Liver (tissue), 9 donors: ENCODE results near the gene SLC25A25. TPM values are rescaled to one million over a fixed set of nuclear protein-coding genes. Genes with fewer than 3 reads are reported as not detected.
"Not testable (repeated sequence)": the region's sequence is repeated elsewhere in the genome, so short reads cannot be mapped to it uniquely, and the experiment has no call there.

ENCODE experiments used
- DNase-seq: peaks from one replicate; pipeline ENCODE4 v3.0.0-alpha.2; 2017; ENCODE audit warnings: low spot score
- H3K27ac ChIP-seq, 2 donors: one replicate each; pipeline ENCODE4 v1.7.0; 2013; ENCODE audit warnings: inconsistent platforms in 2 of 2, low read length in 2 of 2, control low read depth in 1 of 2, low read depth in 1 of 2, mild to moderate bottlenecking in 1 of 2
- H3K27me3 ChIP-seq, 4 donors: one replicate each; pipeline versions ENCODE4 v1.6.1 to v1.7.0; 2013; ENCODE audit warnings: low read length in 3 of 4, inconsistent platforms in 1 of 4, mild to moderate bottlenecking in 1 of 4, moderate library complexity in 1 of 4; ENCODE audit not compliant: control insufficient read depth in 4 of 4, insufficient read depth in 4 of 4
- H3K36me3 ChIP-seq, 4 donors: one replicate each; pipeline versions ENCODE4 v1.6.1 to v1.7.0; 2013; ENCODE audit warnings: low read length in 3 of 4, mild to moderate bottlenecking in 3 of 4, low read depth in 1 of 4, moderate library complexity in 1 of 4; ENCODE audit not compliant: control insufficient read depth in 4 of 4, insufficient read depth in 3 of 4
- H3K4me1 ChIP-seq, 4 donors: one replicate each; pipeline versions ENCODE4 v1.6.1 to v1.7.0; 2013; ENCODE audit warnings: low read length in 3 of 4, mild to moderate bottlenecking in 3 of 4, moderate library complexity in 1 of 4; ENCODE audit not compliant: control insufficient read depth in 4 of 4, insufficient read depth in 4 of 4
- H3K4me3 ChIP-seq, 3 donors: one replicate each; pipeline versions ENCODE4 v1.6.1 to v1.7.0; 2013; ENCODE audit warnings: low read length in 3 of 3, control low read depth in 1 of 3, low read depth in 1 of 3, mild to moderate bottlenecking in 1 of 3
- H3K9ac ChIP-seq, 2 donors: one replicate each; pipeline ENCODE4 v1.7.0; 2013; ENCODE audit warnings: low read length in 2 of 2, mild to moderate bottlenecking in 2 of 2, moderate library complexity in 2 of 2, control low read depth in 1 of 2, low read depth in 1 of 2
- H3K9me3 ChIP-seq, 4 donors: one replicate each; pipeline versions ENCODE4 v1.6.1 to v1.7.0; 2013; ENCODE audit warnings: low read length in 3 of 4; ENCODE audit not compliant: control insufficient read depth in 4 of 4
- EGR1 ChIP-seq, 2 donors: IDR thresholded peaks; 2 replicates each; pipeline ENCODE4 v1.6.1; 2016 to 2018; ENCODE audit warnings: antibody characterized with exemption in 2 of 2, low read depth in 2 of 2
- GABPA ChIP-seq, 2 donors: IDR thresholded peaks in 1 of 2; conservative IDR thresholded peaks in 1 of 2; 2 replicates each; pipeline ENCODE4 v1.6.1; 2016; ENCODE audit warnings: antibody characterized with exemption in 2 of 2, mild to moderate bottlenecking in 1 of 2, moderate library complexity in 1 of 2
- HNF4A ChIP-seq, 2 donors: conservative IDR thresholded peaks; 2 replicates each; pipeline ENCODE4 v1.6.1; 2016; ENCODE audit warnings: antibody characterized with exemption in 2 of 2, mild to moderate bottlenecking in 2 of 2
- NR2F2 ChIP-seq: IDR thresholded peaks from 2 replicates; pipeline ENCODE4 v1.6.1; 2016; ENCODE audit warnings: antibody characterized with exemption
- RAD21 ChIP-seq, 2 donors: IDR thresholded peaks; 2 replicates each; pipeline ENCODE4 v1.6.1; 2016; ENCODE audit warnings: antibody characterized with exemption in 2 of 2, mild to moderate bottlenecking in 2 of 2
- RXRA ChIP-seq, 2 donors: IDR thresholded peaks; 2 replicates each; pipeline ENCODE4 v1.6.1; 2017 to 2018; ENCODE audit warnings: antibody characterized with exemption in 2 of 2, mild to moderate bottlenecking in 1 of 2
- SP1 ChIP-seq: IDR thresholded peaks from 2 replicates; pipeline ENCODE4 v1.6.1; 2018; ENCODE audit warnings: antibody characterized with exemption, mild to moderate bottlenecking
- WGBS: extraction: QIAGEN DNeasy Blood & Tissue Kit; methylation state at CpG from one replicate; pipeline ENCODE4 v1.1.7; 2013; 5-methylcytosine and 5-hydroxymethylcytosine counted together
- polyA plus RNA-seq, 2 donors: library from polyadenylated mRNA; stranded (reverse) in 1 of 2; unstranded in 1 of 2; fragments of 200-250 nt in 1 of 2; fragments of >200 nt in 1 of 2; fragmentation: Nextera tagmentation in 1 of 2; extraction: Ambion mirVana in 1 of 2; gene quantifications; one replicate each; pipeline versions ENCODE4 v1.2.1 to v1.2.3, GENCODE V29; 2013 to 2015
- total RNA-seq, 2 donors: library from RNA; depleted of rRNA; stranded (reverse); fragments of >200 nt; gene quantifications; one replicate each; pipeline ENCODE4 v1.2.3, GENCODE V29; 2014
- TF ChIP-seq, protein P1 (sequence below): IDR thresholded peaks from 2 replicates; pipeline ENCODE4 v1.6.1; 2016; ENCODE audit warnings: antibody characterized with exemption
- TF ChIP-seq, protein P2 (sequence below): IDR thresholded peaks from 2 replicates; pipeline ENCODE4 v1.6.1; 2016; ENCODE audit warnings: antibody characterized with exemption
- donor health status: healthy.
- donor health status: healthy.
- donor health status: healthy.
- donor health status: healthy.
- donor health status: healthy.

SLC25A25 gene
- total and polyA plus RNA-seq, 4 donors = 21.7 to 74.6 (median 39.3) TPM

DNA sequence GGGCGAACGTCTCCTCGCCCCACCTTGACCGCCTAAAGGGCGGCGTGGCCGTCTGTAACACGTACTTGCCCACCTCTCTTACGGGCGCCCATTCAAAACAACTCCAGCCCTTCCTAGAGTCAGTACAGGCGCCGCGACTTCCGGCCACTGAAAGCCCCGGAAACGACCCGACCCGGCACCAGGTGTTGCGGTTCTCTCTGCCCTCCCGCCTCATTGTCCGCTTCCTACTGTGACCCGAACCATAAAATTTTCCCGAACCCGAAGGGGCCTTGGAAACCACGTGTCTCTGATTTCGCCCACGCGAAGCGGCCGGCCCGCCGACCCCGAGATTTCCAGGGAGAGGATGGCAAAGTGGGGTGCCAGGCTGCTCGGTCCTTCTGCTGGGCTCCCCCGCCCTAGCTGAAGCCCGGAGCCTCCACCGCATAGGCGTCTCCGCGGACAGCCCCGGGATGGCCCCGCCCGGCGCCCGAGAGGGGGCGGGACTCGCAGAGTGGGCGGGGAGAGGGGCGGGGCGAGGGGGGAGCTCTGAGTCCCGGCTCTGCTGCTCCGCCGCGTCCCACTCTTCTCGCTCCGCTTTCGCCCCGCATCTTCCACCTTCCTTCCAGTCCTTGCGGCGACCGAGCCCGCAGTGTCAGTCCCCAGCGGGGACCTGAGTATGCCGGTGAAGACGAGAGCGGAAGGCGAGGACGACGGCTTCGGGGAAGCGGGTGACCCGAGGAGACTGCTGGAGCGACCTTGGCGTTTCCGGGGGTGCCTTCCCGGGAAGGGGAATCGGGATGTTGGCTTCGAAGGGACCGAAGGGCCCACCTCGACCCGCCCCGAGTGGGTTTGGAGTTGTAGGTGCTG, 60.2 kb downstream of the SLC25A25 start:
- TF ChIP-seq SP1 (peak; percentile 53), EGR1 (IDR thresholded peaks at IDR 0.05; ENCODE audit: low read depth in 2 of 2) (peak; percentile 93 to 96), RAD21 (IDR thresholded peaks at IDR 0.05) (no peak), NR2F2 (no peak), HNF4A (conservative IDR thresholded peaks at IDR 0.05) (peak in 1 of 2 donors; percentile 10), RXRA (IDR thresholded peaks at IDR 0.05) (peak in 1 of 2 donors; percentile 44), GABPA (IDR thresholded peaks at IDR 0.05 in 1 of 2, conservative IDR thresholded peaks at IDR 0.05 in 1 of 2) (peak; percentile 72 to 81)
- TF ChIP-seq, protein P1, sequence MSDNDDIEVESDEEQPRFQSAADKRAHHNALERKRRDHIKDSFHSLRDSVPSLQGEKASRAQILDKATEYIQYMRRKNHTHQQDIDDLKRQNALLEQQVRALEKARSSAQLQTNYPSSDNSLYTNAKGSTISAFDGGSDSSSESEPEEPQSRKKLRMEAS = peak; percentile 82
- TF ChIP-seq, protein P2, sequence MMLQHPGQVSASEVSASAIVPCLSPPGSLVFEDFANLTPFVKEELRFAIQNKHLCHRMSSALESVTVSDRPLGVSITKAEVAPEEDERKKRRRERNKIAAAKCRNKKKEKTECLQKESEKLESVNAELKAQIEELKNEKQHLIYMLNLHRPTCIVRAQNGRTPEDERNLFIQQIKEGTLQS = no peak
- DNase-seq = peak; percentile 90
- Histone ChIP-seq H3K9ac (peak overlapping the region; percentile 92 to 93), H3K27ac (peak overlapping the region; percentile 98 to 99), H3K36me3 (peaks cover 0 to 2% (median 2%) of the 10 kb centered on the region in 4 donors), H3K27me3 (no peaks in the 10 kb centered on the region), H3K4me3 (peak overlapping the region; percentile 88 to 96 (median 95)), H3K9me3 (no peaks in the 10 kb centered on the region), H3K4me1 (peaks cover 13 to 34% (median 23%) of the 10 kb centered on the region in 4 donors)
- WGBS = under 1% methylated on average over 82 of the region's 82 CpGs

DNA sequence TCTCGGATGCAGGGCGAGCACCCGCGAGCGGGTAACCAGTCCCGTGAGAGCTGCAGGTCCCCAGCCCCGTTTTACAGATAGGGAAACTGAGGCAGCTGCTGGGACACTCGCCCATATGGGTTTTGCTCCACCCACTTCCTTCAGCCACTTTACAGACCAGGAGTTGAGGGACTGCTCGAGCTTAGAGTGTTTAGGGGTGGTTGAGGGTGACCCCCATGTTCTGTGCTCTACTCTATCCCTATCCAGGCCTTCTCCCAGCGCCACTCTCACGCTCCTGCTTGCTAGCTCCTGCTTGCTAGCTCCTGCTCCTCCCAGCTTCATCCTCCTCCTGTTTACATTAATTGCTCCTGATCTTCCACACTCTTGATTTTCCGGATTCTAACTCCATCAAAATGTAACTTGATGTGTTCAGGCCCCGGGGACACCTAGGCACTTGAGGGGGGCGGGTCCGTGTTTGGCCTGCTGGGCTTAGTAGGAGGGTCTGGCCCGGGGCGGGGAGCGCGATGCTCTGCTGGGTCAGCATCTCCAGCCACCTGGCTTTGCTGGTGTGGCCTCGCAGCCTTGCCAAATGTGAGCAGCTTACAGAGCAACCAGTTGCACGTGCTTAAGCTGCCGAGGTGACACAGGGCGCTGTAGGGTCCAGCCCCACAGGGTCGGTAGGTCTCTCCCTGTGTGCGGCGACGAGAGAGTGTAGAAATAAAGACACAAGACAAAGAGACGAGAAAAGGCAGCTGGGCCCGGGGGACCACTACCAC, 61.0 kb downstream of the SLC25A25 start:
- Histone ChIP-seq H3K4me1 (peaks cover 13 to 34% (median 23%) of the 10 kb centered on the region in 4 donors), H3K27ac (peak overlapping the region; percentile 98 to 99), H3K4me3 (peak overlapping the region; percentile 88 to 96 (median 95)), H3K9me3 (no peaks in the 10 kb centered on the region), H3K36me3 (peaks cover 0 to 2% (median 2%) of the 10 kb centered on the region in 4 donors), H3K27me3 (no peaks in the 10 kb centered on the region), H3K9ac (peak overlapping the region; percentile 11 to 78)
- no peak for DNase-seq
- WGBS = 63% methylated on average over 29 of the region's 29 CpGs
- no peak for TF ChIP-seq GABPA (IDR thresholded peaks at IDR 0.05 in 1 of 2, conservative IDR thresholded peaks at IDR 0.05 in 1 of 2)

DNA sequence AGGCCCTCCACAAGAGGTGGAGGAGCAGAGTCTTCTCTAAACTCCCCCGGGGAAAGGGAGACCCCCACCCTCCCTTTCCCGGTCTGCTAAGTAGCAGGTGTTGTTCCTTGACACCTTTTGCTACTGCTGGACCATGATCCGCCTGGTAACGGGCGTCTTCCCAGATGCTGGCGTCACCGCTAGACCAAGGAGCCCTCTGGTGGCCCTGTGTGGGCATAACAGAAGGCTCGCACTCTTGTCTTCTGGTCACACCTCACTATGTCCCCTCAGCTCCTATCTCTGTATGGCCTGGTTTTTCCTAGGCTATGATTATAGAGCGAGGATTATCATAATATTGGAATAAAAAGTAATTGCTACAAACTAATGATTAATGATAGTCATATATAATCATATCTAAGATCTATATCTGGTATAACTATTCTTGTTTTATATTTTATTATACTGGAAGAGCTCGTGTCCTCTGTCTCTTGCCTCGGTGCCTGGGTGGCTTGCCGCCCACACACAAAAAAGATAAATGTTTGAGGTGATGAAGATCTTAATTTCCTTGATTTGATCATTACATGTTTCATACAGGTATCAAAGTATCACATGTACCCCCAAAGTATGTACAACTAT, 62.1 kb downstream of the SLC25A25 start:
- H3K4me1 ChIP-seq = peaks cover 13 to 29% (median 23%) of the 10 kb centered on the region in 4 donors
- H3K27ac ChIP-seq, H3K9me3 ChIP-seq, DNase-seq, H3K4me3 ChIP-seq, H3K36me3 ChIP-seq, H3K27me3 ChIP-seq, H3K9ac ChIP-seq: not testable (repeated sequence)
- 29% methylated on average over 12 of the region's 12 CpGs for WGBS

DNA sequence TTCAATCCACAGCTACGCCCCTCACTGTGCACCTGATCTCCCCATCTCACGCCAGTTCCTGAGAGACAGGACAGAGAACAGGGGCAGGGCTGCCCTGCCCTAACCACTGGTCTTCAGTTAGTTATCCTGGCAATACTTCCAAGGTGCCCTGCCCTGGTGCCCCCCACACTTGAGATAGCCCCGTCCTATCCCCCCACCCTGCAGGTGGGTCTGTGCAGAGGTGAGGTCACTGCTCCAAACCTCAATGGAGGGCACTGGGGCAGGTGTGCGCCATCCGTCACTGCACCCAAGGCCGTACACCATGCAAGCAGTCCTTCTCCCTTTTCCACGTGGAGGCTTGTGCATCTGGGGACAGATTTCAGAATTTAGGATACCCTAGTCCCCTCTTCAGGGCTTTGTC, 62.6 kb downstream of the SLC25A25 start:
- WGBS = 63% methylated on average over 7 of the region's 7 CpGs
- DNase-seq, H3K9ac ChIP-seq, H3K27ac ChIP-seq, H3K27me3 ChIP-seq, H3K9me3 ChIP-seq, H3K36me3 ChIP-seq, H3K4me3 ChIP-seq: not testable (repeated sequence)
- H3K4me1 ChIP-seq = peaks cover 10 to 24% (median 18%) of the 10 kb centered on the region in 4 donors

DNA sequence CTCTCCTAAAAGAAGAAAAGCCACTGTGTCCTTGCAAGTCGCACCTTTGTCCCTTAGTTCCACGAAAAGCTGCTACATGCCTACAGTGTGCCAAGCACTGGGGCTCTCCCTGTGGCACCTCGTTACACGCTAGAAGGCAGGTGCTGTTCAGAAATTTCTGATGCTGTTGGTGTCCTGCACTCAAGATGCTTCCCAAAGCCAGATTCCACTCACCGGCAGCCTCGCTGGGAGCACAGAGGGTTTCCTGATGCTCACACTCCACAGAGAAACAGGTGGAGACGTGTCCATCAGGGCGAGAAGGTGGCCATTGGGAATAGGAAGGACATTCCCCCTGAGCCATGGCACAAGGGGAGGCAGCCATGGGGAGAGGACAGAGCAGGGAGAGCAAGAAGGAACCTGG, 63.3 kb downstream of the SLC25A25 start:
- H3K27ac ChIP-seq, DNase-seq, H3K9me3 ChIP-seq, H3K4me3 ChIP-seq, H3K36me3 ChIP-seq, H3K9ac ChIP-seq, H3K27me3 ChIP-seq: not testable (repeated sequence)
- 86% methylated on average over 8 of the region's 8 CpGs for WGBS
- peaks cover 8 to 17% (median 12%) of the 10 kb centered on the region in 4 donors for H3K4me1 ChIP-seq
